Activated CD8-positive, alpha-beta memory T cell treated with anti-CD3 and anti-CD28 coated beads for 36 hours (primary cell): ENCODE measurements around the gene RTF1. TPM values are rescaled to one million over a fixed set of nuclear protein-coding genes. Genes with fewer than 3 reads are reported as not detected.

Source experiments
- CTCF ChIA-PET: fragments of 350-600 bp; sonication (Branson Sonifier 250); formaldehyde crosslinking; loops from one replicate; lab custom pipeline; 2021; ENCODE audit warnings: antibody characterized with exemption; lab: Charles Lee
- POLR2A ChIA-PET: fragments of 350-600 bp; sonication (Branson Sonifier 250); formaldehyde crosslinking; loops from one replicate; lab custom pipeline; 2021; ENCODE audit warnings: antibody characterized with exemption; lab: Charles Lee
- total RNA-seq, 2 experiments: library from RNA; stranded (reverse); gene quantifications; one replicate each; pipeline ENCODE4 v1.2.3, GENCODE V29; 2021

RTF1 gene
- total RNA-seq, 2 experiments from 2014 or later = 28.3 to 33.8 TPM

- ChIA-PET POLR2A (no interaction called here), CTCF (no interaction called here)
Measured at GRCh38 chr15:41511899-41512369, 95.0 kb downstream of the RTF1 start.

- ChIA-PET POLR2A (no interaction called here), CTCF (no interaction called here)
Measured at GRCh38 chr15:41512512-41512939, 95.6 kb downstream of the RTF1 start.

- ChIA-PET POLR2A (no interaction called here), CTCF (no interaction called here)
Measured at GRCh38 chr15:41512940-41513505, 96.1 kb downstream of the RTF1 start.

GRCh38 chr15:41513506-41514227, 96.8 kb downstream of the RTF1 start, which contains the start of gene LTK:
Gene LTK, minus strand, starts transcription at chr15:41513827. Its CDS starts 118 bp downstream, at chr15:41513709.
- POLR2A ChIA-PET = no interaction called here
- CTCF ChIA-PET = no interaction called here

- POLR2A ChIA-PET = interaction anchor here (0.6 to 0.7 kb wide), 2 partner anchors 250 to 269 kb away, joined by 3 to 6 read pairs; no protein-coding TSS in a partner anchor
- CTCF ChIA-PET = no interaction called here
Measured at GRCh38 chr15:41517895-41518449, 101.1 kb downstream of the RTF1 start.

- ChIA-PET POLR2A (no interaction called here), CTCF (interaction anchor here (1.1 to 1.6 kb wide), 2 partner anchors 17 to 54 kb away, joined by 3 to 5 read pairs; no protein-coding TSS in a partner anchor)
Measured at GRCh38 chr15:41520636-41521035, 103.7 kb downstream of the RTF1 start.

GRCh38 chr15:41521614-41522013, 104.7 kb downstream of the RTF1 start:
- ChIA-PET POLR2A (no interaction called here), CTCF (interaction anchor here (0.7 kb wide), 1 partner anchor 32 kb away, joined by 7 read pairs; no protein-coding TSS in a partner anchor)

GRCh38 chr15:41523097-41523496, 106.2 kb downstream of the RTF1 start:
- ChIA-PET POLR2A (no interaction called here), CTCF (interaction anchor here (0.5 to 0.7 kb wide), 2 partner anchors 16 to 94 kb away, joined by 3 read pairs; no protein-coding TSS in a partner anchor)

GRCh38 chr15:41530363-41530956, 113.6 kb downstream of the RTF1 start:
- POLR2A ChIA-PET = no interaction called here
- CTCF ChIA-PET = no interaction called here

Other genes with a start within 250 kb of the RTF1 start
- gene EXD1, start 186.3 kb upstream of the RTF1 start, total RNA-seq = not detected
- gene CHP1, start 185.8 kb upstream of the RTF1 start, total RNA-seq = 10 to 100 TPM; 43.7 to 45.2 TPM
- gene OIP5, start 84.5 kb upstream of the RTF1 start, total RNA-seq = 10 to 100 TPM; 18.7 to 19.9 TPM
- 100 to 1,000 TPM; 118 to 126 TPM for gene NUSAP1, start 84.2 kb upstream of the RTF1 start, total RNA-seq
- gene NDUFAF1, start 14.6 kb upstream of the RTF1 start, total RNA-seq = 10 to 100 TPM; 18.1 to 19.6 TPM
- gene ITPKA, start 76.8 kb downstream of the RTF1 start, total RNA-seq = under 1 TPM; 0.55 to 0.57 TPM
- under 1 TPM; 0.10 to 0.11 TPM for gene LTK, start 96.7 kb downstream of the RTF1 start, total RNA-seq
- 10 to 100 TPM; 64.1 to 68.5 TPM for gene RPAP1, start 127.2 kb downstream of the RTF1 start, total RNA-seq
- 1 to 10 TPM; 1.8 to 2.2 TPM for gene TYRO3, start 142.1 kb downstream of the RTF1 start, total RNA-seq
- 10 to 100 TPM; 37.9 to 38.2 TPM for gene MGA, start 243.3 kb downstream of the RTF1 start, total RNA-seq